ENCODE measurements around the gene TRIM41.

GRCh38 chr5:181243018-181243563, 20.0 kb downstream of the TRIM41 start:
- TF ChIP-seq CTCF (optimal IDR thresholded peaks at IDR 0.05 in 1 of 3, IDR thresholded peaks at IDR 0.05 in 1 of 3, conservative IDR thresholded peaks at IDR 0.05 in 1 of 3; ENCODE audit: extremely low read depth in 1 of 3, insufficient read depth in 2 of 3, low read length in 3 of 3), result no peak
- no peak for TF ChIP-seq EZH2 (IDR thresholded peaks at IDR 0.05; ENCODE audit: low read length)

Data from keratinocyte (primary cell).